SK-N-MC (cell line): Measurements from ENCODE around the gene P2RY8.

Experiments used
- DNase-seq: peaks from one replicate; pipeline ENCODE4 v3.0.0-alpha.2; 2011; ENCODE audit warnings: low read depth, low spot score
- H3K27ac ChIP-seq: fragments of 200-600 bp; sonication (generic); 2 replicates; pipeline ENCODE4 v1.5.1; 2016; ENCODE audit warnings: mixed run types
- H3K36me3 ChIP-seq: fragments of 200-600 bp; sonication (generic); 2 replicates; pipeline ENCODE4 v1.6.1; 2017; ENCODE audit warnings: antibody characterized with exemption, low read length, mixed read lengths; ENCODE audit not compliant: insufficient read depth
- H3K4me3 ChIP-seq: fragments of 200-600 bp; sonication (generic); 2 replicates; pipeline ENCODE4 v1.5.1; 2016
- H3K9ac ChIP-seq: fragments of 200-600 bp; sonication (generic); 2 replicates; pipeline ENCODE4 v1.8.0; 2017; ENCODE audit warnings: mixed run types, mixed read lengths; ENCODE audit not compliant: insufficient read length
- H3K9me3 ChIP-seq: fragments of 200-600 bp; sonication (generic); 2 replicates; pipeline ENCODE4 v1.6.1; 2017; ENCODE audit warnings: low read depth, mild to moderate bottlenecking, antibody characterized with exemption, low read length, moderate library complexity, mixed read lengths
- EZH2 ChIP-seq: fragments of 200-600 bp; sonication (generic); IDR thresholded peaks from one replicate; pipeline ENCODE4 v1.6.1; 2017; ENCODE audit warnings: antibody characterized with exemption
- FOXP2 ChIP-seq: optimal IDR thresholded peaks from 2 replicates; pipeline ENCODE3; 2011; ENCODE audit warnings: mild to moderate bottlenecking, moderate library complexity; ENCODE audit not compliant: insufficient read depth; ENCODE audit errors: extremely low read length, control extremely low read depth
- POLR2AphosphoS5 ChIP-seq: IDR thresholded peaks from 2 replicates; pipeline ENCODE4 v1.6.1; 2012; ENCODE audit warnings: mild to moderate bottlenecking, low read depth, low read length, borderline replicate concordance

P2RY8 gene

GRCh38 chrX:1533058-1533457, 3.9 kb downstream of the P2RY8 start:
- TF ChIP-seq EZH2, result no peak
- no peak for TF ChIP-seq FOXP2
- TF ChIP-seq POLR2AphosphoS5, result no peak
- Histone ChIP-seq H3K27ac (no peak overlapping the region), H3K36me3 (no peaks in the 10 kb centered on the region), H3K9ac (no peak overlapping the region), H3K4me3 (no peak overlapping the region), H3K9me3 (no peaks in the 10 kb centered on the region)
- DNase-seq, result no peak

- DNase-seq, result no peak
- TF ChIP-seq EZH2 (no peak), FOXP2 (no peak), POLR2AphosphoS5 (no peak)
- H3K9ac ChIP-seq, result no peak overlapping the region
- H3K36me3 ChIP-seq, result no peaks in the 10 kb centered on the region
- no peak overlapping the region for H3K27ac ChIP-seq
- H3K4me3 ChIP-seq, result no peak overlapping the region
- H3K9me3 ChIP-seq, result no peaks in the 10 kb centered on the region
These were observed 5.7 kb downstream of the P2RY8 start for GRCh38 chrX:1531096-1531890.

- Histone ChIP-seq H3K9me3 (no peaks in the 10 kb centered on the region), H3K36me3 (no peaks in the 10 kb centered on the region), H3K27ac (no peak overlapping the region), H3K9ac (no peak overlapping the region), H3K4me3 (no peak overlapping the region)
- TF ChIP-seq POLR2AphosphoS5 (no peak), FOXP2 (no peak), EZH2 (no peak)
- DNase-seq, result no peak
These were observed 7.2 kb downstream of the P2RY8 start for GRCh38 chrX:1529756-1530155.

GRCh38 chrX:1529328-1529727, 7.7 kb downstream of the P2RY8 start:
- no peak for TF ChIP-seq EZH2
- no peak for TF ChIP-seq POLR2AphosphoS5
- no peak for TF ChIP-seq FOXP2
- Histone ChIP-seq H3K27ac (no peak overlapping the region), H3K36me3 (no peaks in the 10 kb centered on the region), H3K9me3 (no peaks in the 10 kb centered on the region), H3K9ac (no peak overlapping the region), H3K4me3 (no peak overlapping the region)
- no peak for DNase-seq

- no peak for TF ChIP-seq POLR2AphosphoS5
- no peak for TF ChIP-seq EZH2
- TF ChIP-seq FOXP2, result no peak
- H3K9ac ChIP-seq, result no peak overlapping the region
- no peak for DNase-seq
- no peaks in the 10 kb centered on the region for H3K36me3 ChIP-seq
- no peak overlapping the region for H3K4me3 ChIP-seq
- H3K27ac ChIP-seq, result no peak overlapping the region
- no peaks in the 10 kb centered on the region for H3K9me3 ChIP-seq
These were observed 8.1 kb downstream of the P2RY8 start for GRCh38 chrX:1528884-1529203.

- Histone ChIP-seq H3K9me3 (no peaks in the 10 kb centered on the region), H3K27ac (no peak overlapping the region), H3K4me3 (no peak overlapping the region), H3K9ac (no peak overlapping the region), H3K36me3 (no peaks in the 10 kb centered on the region)
- TF ChIP-seq EZH2, result no peak
- TF ChIP-seq POLR2AphosphoS5, result no peak
- no peak for TF ChIP-seq FOXP2
- DNase-seq, result no peak
These were observed 8.7 kb downstream of the P2RY8 start for GRCh38 chrX:1528186-1528883.

- DNase-seq, result no peak
- no peak overlapping the region for H3K9ac ChIP-seq
- no peak for TF ChIP-seq POLR2AphosphoS5
- no peak for TF ChIP-seq EZH2
- no peak for TF ChIP-seq FOXP2
- no peak overlapping the region for H3K27ac ChIP-seq
- H3K36me3 ChIP-seq, result no peaks in the 10 kb centered on the region
- no peak overlapping the region for H3K4me3 ChIP-seq
- H3K9me3 ChIP-seq, result no peaks in the 10 kb centered on the region
These were observed 9.5 kb downstream of the P2RY8 start for GRCh38 chrX:1527457-1527856.

GRCh38 chrX:1526565-1526964, 10.4 kb downstream of the P2RY8 start:
- no peaks in the 10 kb centered on the region for H3K9me3 ChIP-seq

More at GRCh38 chrX:1526565-1526964, 10.4 kb downstream of the P2RY8 start:
- no peaks in the 10 kb centered on the region for H3K36me3 ChIP-seq
- H3K9ac ChIP-seq, result no peak overlapping the region
- DNase-seq, result no peak
- H3K27ac ChIP-seq, result no peak overlapping the region
- no peak overlapping the region for H3K4me3 ChIP-seq
- TF ChIP-seq POLR2AphosphoS5, result no peak
- TF ChIP-seq EZH2, result no peak
- no peak for TF ChIP-seq FOXP2
